HL-60/S4 treated with phorbol 12-myristate 13-acetate at 8.2 ng/mL for 4 days and 3 days (cell line): ENCODE results near the gene NKAIN4.

Experiments
- in situ Hi-C: fragments of 300-500 bp; cut with MboI; formaldehyde crosslinking; loops from 2 replicates; pipeline ENCODE4 v1.15.0; 2022; ENCODE audit warnings: low sequenced_read_pairs

NKAIN4 gene

GRCh38 chr20:63288581-63289251 lies 34.5 kb upstream of the NKAIN4 start:
- in situ Hi-C loops, result no loop called here

- in situ Hi-C loops, result no loop called here
These were observed 33.7 kb upstream of the NKAIN4 start for GRCh38 chr20:63287697-63288580.

- in situ Hi-C loops, result no loop called here
These were observed 32.8 kb upstream of the NKAIN4 start for GRCh38 chr20:63286781-63287696.

GRCh38 chr20:63285636-63286615 lies 31.7 kb upstream of the NKAIN4 start:
- in situ Hi-C loops, result no loop called here

- in situ Hi-C loops, result no loop called here
These were observed 30.8 kb upstream of the NKAIN4 start for GRCh38 chr20:63284981-63285524.

- in situ Hi-C loops, result no loop called here
These were observed 30.3 kb upstream of the NKAIN4 start for GRCh38 chr20:63284544-63284949.

- in situ Hi-C loops, result no loop called here
These were observed 29.8 kb upstream of the NKAIN4 start for GRCh38 chr20:63284083-63284440.

- in situ Hi-C loops, result no loop called here
These were observed 29.3 kb upstream of the NKAIN4 start for GRCh38 chr20:63283397-63284082.

GRCh38 chr20:63282946-63283345 lies 28.7 kb upstream of the NKAIN4 start:
- in situ Hi-C loops, result no loop called here

- in situ Hi-C loops, result no loop called here
These were observed 27.7 kb upstream of the NKAIN4 start for GRCh38 chr20:63281742-63282665.

GRCh38 chr20:63280929-63281545 lies 26.8 kb upstream of the NKAIN4 start:
- in situ Hi-C loops, result no loop called here

GRCh38 chr20:63280371-63280770 lies 26.1 kb upstream of the NKAIN4 start:
- in situ Hi-C loops, result no loop called here

- in situ Hi-C loops, result no loop called here
These were observed 25.7 kb upstream of the NKAIN4 start for GRCh38 chr20:63279931-63280330.

GRCh38 chr20:63278661-63279060 lies 24.4 kb upstream of the NKAIN4 start:
- in situ Hi-C loops, result no loop called here

- in situ Hi-C loops, result no loop called here
These were observed 23.4 kb upstream of the NKAIN4 start for GRCh38 chr20:63277466-63278272.

- in situ Hi-C loops, result no loop called here
These were observed 22.7 kb upstream of the NKAIN4 start for GRCh38 chr20:63276956-63277355.

- in situ Hi-C loops, result no loop called here
These were observed 21.6 kb upstream of the NKAIN4 start for GRCh38 chr20:63275825-63276224.
